Endodermal cell (in vitro differentiated cells): ENCODE results near the gene ST3GAL6. TPM values are rescaled to one million over a fixed set of nuclear protein-coding genes. Genes with fewer than 3 reads are reported as not detected.

Experiments used
- DNase-seq: peaks from one replicate; pipeline ENCODE4 v3.0.0-alpha.2; 2017
- H3K27ac ChIP-seq: 2 replicates; pipeline ENCODE4 v1.5.1; 2013; ENCODE audit warnings: mild to moderate bottlenecking, low read depth, low read length, moderate library complexity
- H3K27me3 ChIP-seq: 2 replicates; pipeline ENCODE4 v1.6.1; 2013; ENCODE audit warnings: mild to moderate bottlenecking, low read length, moderate library complexity; ENCODE audit not compliant: insufficient read depth, control insufficient read depth, poor library complexity, severe bottlenecking
- H3K36me3 ChIP-seq: 2 replicates; pipeline ENCODE4 v1.7.0; 2013; ENCODE audit warnings: mild to moderate bottlenecking, low read length, moderate library complexity; ENCODE audit not compliant: control insufficient read depth, insufficient read depth
- H3K4me1 ChIP-seq: one replicate; pipeline ENCODE4 v1.7.0; 2013; ENCODE audit warnings: low read length; ENCODE audit not compliant: control insufficient read depth, insufficient read depth
- H3K4me3 ChIP-seq: 2 replicates; pipeline ENCODE4 v1.5.1; 2013; ENCODE audit warnings: mild to moderate bottlenecking, low read length, moderate library complexity
- H3K9ac ChIP-seq: 2 replicates; pipeline ENCODE4 v1.6.1; 2013; ENCODE audit warnings: mild to moderate bottlenecking, low read length, moderate library complexity; ENCODE audit not compliant: poor library complexity, severe bottlenecking; ENCODE audit errors: extremely low read depth
- H3K9me3 ChIP-seq: 2 replicates; pipeline ENCODE4 v1.6.1; 2013; ENCODE audit warnings: mild to moderate bottlenecking, low read length, moderate library complexity; ENCODE audit not compliant: control insufficient read depth
- H3K27ac Mint-ChIP-seq: 2 replicates; pipeline ENCODE4 v1.8.0; 2020; ENCODE audit warnings: mixed read lengths
- H3K27me3 Mint-ChIP-seq: 2 replicates; pipeline ENCODE4 v1.8.0; 2021; ENCODE audit warnings: mild to moderate bottlenecking, mixed read lengths; ENCODE audit not compliant: insufficient read depth
- H3K36me3 Mint-ChIP-seq: 2 replicates; pipeline ENCODE4 v1.8.0; 2020; ENCODE audit warnings: low read depth, mixed read lengths
- H3K4me1 Mint-ChIP-seq: 2 replicates; pipeline ENCODE4 v1.8.0; 2020; ENCODE audit warnings: mixed read lengths
- H3K4me3 Mint-ChIP-seq: 2 replicates; pipeline ENCODE4 v1.8.0; 2020; ENCODE audit warnings: mild to moderate bottlenecking, moderate library complexity, mixed read lengths
- H3K9me3 Mint-ChIP-seq: 2 replicates; pipeline ENCODE4 v1.8.0; 2020; ENCODE audit warnings: mild to moderate bottlenecking, mixed read lengths
- WGBS, 2 experiments: methylation state at CpG; one replicate each; pipeline versions ENCODE4 v1.1.5 to v1.1.7; 2013; ENCODE audit warnings: missing lambda C conversion rate in 2 of 2, mixed read lengths in 1 of 2; ENCODE audit not compliant: insufficient coverage in 1 of 2, insufficient read length in 1 of 2; 5-methylcytosine and 5-hydroxymethylcytosine counted together
- total RNA-seq, 2 donors: library from RNA; stranded (reverse); fragmentation: NEBNext Ultra II Directional in 1 of 2; extraction: Animal tissue kit (Norgen Biotek cat#: 25700) in 1 of 2; gene quantifications; 2 replicates in 1 of 2; 3 replicates in 1 of 2; pipeline ENCODE4 v1.2.1, GENCODE V29; 2021
- TF ChIP-seq, protein P1 (sequence below): fragments of 200-600 bp; sonication (generic); conservative IDR thresholded peaks from 2 replicates; pipeline ENCODE4 v1.5.0; 2021; ENCODE audit warnings: antibody characterized with exemption, mild to moderate bottlenecking

Gene ST3GAL6
- total RNA-seq, 2 donors from 2014 or later = 8.1 to 9.9 TPM

DNA sequence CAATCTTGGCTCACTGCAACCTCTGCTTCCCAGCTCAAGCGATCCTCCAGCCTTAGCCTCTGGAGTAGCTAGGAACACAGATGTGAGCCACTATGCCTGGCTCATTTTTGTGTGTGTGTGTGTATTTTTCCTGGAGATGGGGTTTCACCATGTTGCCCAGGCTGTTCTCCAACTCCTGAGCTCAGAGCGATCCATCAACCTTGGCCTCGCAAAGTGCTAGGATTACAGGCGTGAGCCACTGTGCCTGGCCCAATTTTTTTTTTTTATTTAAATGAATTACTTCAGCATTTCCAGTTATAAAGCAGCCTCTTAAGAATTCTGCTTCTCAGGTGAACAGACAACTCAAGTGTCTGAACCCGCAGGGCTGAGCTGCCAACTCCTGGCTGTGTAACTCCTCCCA lies 20.1 kb upstream of the ST3GAL6 start:
- TF ChIP-seq, protein P1, sequence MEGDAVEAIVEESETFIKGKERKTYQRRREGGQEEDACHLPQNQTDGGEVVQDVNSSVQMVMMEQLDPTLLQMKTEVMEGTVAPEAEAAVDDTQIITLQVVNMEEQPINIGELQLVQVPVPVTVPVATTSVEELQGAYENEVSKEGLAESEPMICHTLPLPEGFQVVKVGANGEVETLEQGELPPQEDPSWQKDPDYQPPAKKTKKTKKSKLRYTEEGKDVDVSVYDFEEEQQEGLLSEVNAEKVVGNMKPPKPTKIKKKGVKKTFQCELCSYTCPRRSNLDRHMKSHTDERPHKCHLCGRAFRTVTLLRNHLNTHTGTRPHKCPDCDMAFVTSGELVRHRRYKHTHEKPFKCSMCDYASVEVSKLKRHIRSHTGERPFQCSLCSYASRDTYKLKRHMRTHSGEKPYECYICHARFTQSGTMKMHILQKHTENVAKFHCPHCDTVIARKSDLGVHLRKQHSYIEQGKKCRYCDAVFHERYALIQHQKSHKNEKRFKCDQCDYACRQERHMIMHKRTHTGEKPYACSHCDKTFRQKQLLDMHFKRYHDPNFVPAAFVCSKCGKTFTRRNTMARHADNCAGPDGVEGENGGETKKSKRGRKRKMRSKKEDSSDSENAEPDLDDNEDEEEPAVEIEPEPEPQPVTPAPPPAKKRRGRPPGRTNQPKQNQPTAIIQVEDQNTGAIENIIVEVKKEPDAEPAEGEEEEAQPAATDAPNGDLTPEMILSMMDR = no peak
- H3K9me3 ChIP-seq = no peaks in the 10 kb centered on the region
- H3K4me1 ChIP-seq = no peaks in the 10 kb centered on the region
- no peaks in the 10 kb centered on the region for H3K36me3 Mint-ChIP-seq
- WGBS, 2 experiments = 86 to 90% methylated on average over 2 to 5 of the region's 5 CpGs
- peaks cover 11% of the 10 kb centered on the region for H3K27me3 Mint-ChIP-seq
- H3K27ac Mint-ChIP-seq = no peak overlapping the region
- no peaks in the 10 kb centered on the region for H3K27me3 ChIP-seq
- H3K27ac ChIP-seq = no peak overlapping the region
- peaks cover 9% of the 10 kb centered on the region for H3K4me1 Mint-ChIP-seq
- no peaks in the 10 kb centered on the region for H3K9me3 Mint-ChIP-seq
- H3K4me3 Mint-ChIP-seq = no peak overlapping the region
- H3K9ac ChIP-seq = no peak overlapping the region
- no peaks in the 10 kb centered on the region for H3K36me3 ChIP-seq
- DNase-seq = no peak
- H3K4me3 ChIP-seq = no peak overlapping the region

GRCh38 chr3:98744283-98744682 lies 18.9 kb upstream of the ST3GAL6 start:
- no peak for DNase-seq
- H3K9me3 Mint-ChIP-seq = no peaks in the 10 kb centered on the region
- no peak overlapping the region for H3K9ac ChIP-seq
- TF ChIP-seq, protein P1 = no peak
- no peak overlapping the region for H3K4me3 ChIP-seq
- H3K27me3 ChIP-seq = peaks cover under 1% of the 10 kb centered on the region
- no peaks in the 10 kb centered on the region for H3K4me1 ChIP-seq
- no peaks in the 10 kb centered on the region for H3K36me3 ChIP-seq
- H3K36me3 Mint-ChIP-seq = no peaks in the 10 kb centered on the region
- H3K27me3 Mint-ChIP-seq = peaks cover 12% of the 10 kb centered on the region
- H3K9me3 ChIP-seq = no peaks in the 10 kb centered on the region
- no peak overlapping the region for H3K4me3 Mint-ChIP-seq
- peaks cover 14% of the 10 kb centered on the region for H3K4me1 Mint-ChIP-seq
- H3K27ac ChIP-seq = no peak overlapping the region
- H3K27ac Mint-ChIP-seq = no peak overlapping the region

- H3K4me1 ChIP-seq = no peaks in the 10 kb centered on the region
- no peak for DNase-seq
- H3K27ac Mint-ChIP-seq = no peak overlapping the region
Observed at GRCh38 chr3:98745718-98746117, 17.4 kb upstream of the ST3GAL6 start.

More at GRCh38 chr3:98745718-98746117, 17.4 kb upstream of the ST3GAL6 start:
- H3K27ac ChIP-seq = no peak overlapping the region
- Mint-ChIP-seq H3K4me3 (no peak overlapping the region), H3K9me3 (no peaks in the 10 kb centered on the region), H3K4me1 (peaks cover 18% of the 10 kb centered on the region), H3K27me3 (peaks cover 26% of the 10 kb centered on the region), H3K36me3 (no peaks in the 10 kb centered on the region)
- H3K27me3 ChIP-seq = peaks cover 15% of the 10 kb centered on the region
- no peak overlapping the region for H3K4me3 ChIP-seq
- H3K9ac ChIP-seq = no peak overlapping the region
- H3K36me3 ChIP-seq = no peaks in the 10 kb centered on the region
- 100% methylated on average over 1 of the region's 1 CpG; no CpG with 5 or more reads in 1 of the 2 experiments for WGBS, 2 experiments
- no peaks in the 10 kb centered on the region for H3K9me3 ChIP-seq
- TF ChIP-seq, protein P1 = no peak
